Activated CD4-positive, CD25-positive, alpha-beta regulatory T cell (primary cell): ENCODE measurements around the gene FHAD1.

Experiments
- DNase-seq, 4 experiments: peaks; one replicate each; lab custom pipeline; 2025; lab: John Stamatoyannopoulos, UW

The FHAD1 gene

GRCh38 chr1:15439325-15439724, 192.3 kb downstream of the FHAD1 start:
- no peak for DNase-seq

- no peak for DNase-seq
Observed at GRCh38 chr1:15440357-15440756, 193.3 kb downstream of the FHAD1 start.

GRCh38 chr1:15441247-15441646, 194.2 kb downstream of the FHAD1 start:
- no peak for DNase-seq

- no peak for DNase-seq
Observed at GRCh38 chr1:15442119-15442518, 195.1 kb downstream of the FHAD1 start.

- DNase-seq, result no peak
Observed at GRCh38 chr1:15442759-15443158, 195.7 kb downstream of the FHAD1 start.

- no peak for DNase-seq
Observed at GRCh38 chr1:15443281-15443680, 196.3 kb downstream of the FHAD1 start.

- no peak for DNase-seq
Observed at GRCh38 chr1:15444468-15445389, 197.7 kb downstream of the FHAD1 start.

GRCh38 chr1:15445390-15446122, 198.5 kb downstream of the FHAD1 start:
- DNase-seq, result no peak

GRCh38 chr1:15446212-15446611, 199.2 kb downstream of the FHAD1 start:
- DNase-seq, result no peak
